HEK293 (cell line): ENCODE data around the gene GET3.

Experiments
- CTCF ChIA-PET: fragments of 350-600 bp; formaldehyde crosslinking; extraction: SDS; loops from one replicate; lab custom pipeline; 2021; ENCODE audit warnings: antibody characterized with exemption; lab: Yijun Ruan, JAX
- POLR2A ChIA-PET: fragments of 300-600 bp; formaldehyde crosslinking; extraction: SDS; loops from one replicate; lab custom pipeline; 2020; ENCODE audit warnings: antibody characterized with exemption, inconsistent platforms; lab: Yijun Ruan, JAX
- H3K27ac ChIP-seq: fragments of 200-500 bp; sonication (Bioruptor generic); 2 replicates; pipeline ENCODE4 v1.5.1; 2014; ENCODE audit warnings: low read depth, low read length, control low read depth, inconsistent platforms; ENCODE audit errors: extremely low read depth
- H3K36me3 ChIP-seq, 2 experiments: fragments of 200-500 bp in 1 of 2; sonication (Bioruptor generic) in 1 of 2; 1 replicate in 1 of 2; 2 replicates in 1 of 2; pipeline ENCODE4 v1.5.1; 2014 to 2017; ENCODE audit warnings: inconsistent platforms in 2 of 2, low read length in 2 of 2; ENCODE audit not compliant: control insufficient read depth in 2 of 2, insufficient read depth in 1 of 2
- H3K4me1 ChIP-seq: fragments of 200-500 bp; sonication (Bioruptor generic); 2 replicates; pipeline ENCODE4 v1.5.1; 2014; ENCODE audit warnings: mild to moderate bottlenecking, low read length, inconsistent platforms; ENCODE audit not compliant: control insufficient read depth, insufficient read depth
- H3K4me3 ChIP-seq: 2 replicates; pipeline ENCODE4 v1.5.1; 2011; ENCODE audit warnings: low read depth, mild to moderate bottlenecking, control low read depth, low read length, moderate library complexity
- H3K9me3 ChIP-seq: fragments of 200-500 bp; sonication (Bioruptor generic); 2 replicates; pipeline ENCODE4 v1.5.1; 2014; ENCODE audit warnings: low read depth, low read length, inconsistent platforms; ENCODE audit not compliant: control insufficient read depth, insufficient read depth
- CTCF ChIP-seq: fragments of 450-650 bp; formaldehyde crosslinking; IDR thresholded peaks from 2 replicates; pipeline ENCODE4 v1.5.1; 2016; ENCODE audit warnings: missing biosample characterization, missing genetic modification characterization
- GLIS1 ChIP-seq: fragments of 450-650 bp; formaldehyde crosslinking; IDR thresholded peaks from 2 replicates; pipeline ENCODE4 v1.5.1; 2016; ENCODE audit warnings: missing biosample characterization, missing genetic modification characterization
- GLIS2 ChIP-seq: fragments of 450-650 bp; formaldehyde crosslinking; IDR thresholded peaks from 2 replicates; pipeline ENCODE4 v1.5.1; 2016; ENCODE audit warnings: missing biosample characterization, missing genetic modification characterization
- KLF17 ChIP-seq: fragments of 450-650 bp; formaldehyde crosslinking; IDR thresholded peaks from 2 replicates; pipeline ENCODE4 v1.5.1; 2016; ENCODE audit warnings: missing biosample characterization, missing genetic modification characterization
- PATZ1 ChIP-seq: fragments of 450-650 bp; formaldehyde crosslinking; IDR thresholded peaks from 2 replicates; pipeline ENCODE4 v1.5.1; 2016; ENCODE audit warnings: missing biosample characterization, missing genetic modification characterization
- SCRT2 ChIP-seq: fragments of 450-650 bp; formaldehyde crosslinking; IDR thresholded peaks from 2 replicates; pipeline ENCODE4 v1.5.1; 2016; ENCODE audit warnings: missing biosample characterization, missing genetic modification characterization
- ZIC2 ChIP-seq: fragments of 450-650 bp; formaldehyde crosslinking; IDR thresholded peaks from 2 replicates; pipeline ENCODE4 v1.5.1; 2016; ENCODE audit warnings: missing biosample characterization, missing genetic modification characterization
- ZNF335 ChIP-seq: fragments of 450-650 bp; formaldehyde crosslinking; conservative IDR thresholded peaks from 2 replicates; pipeline ENCODE4 v1.5.1; 2016; ENCODE audit warnings: missing biosample characterization, missing genetic modification characterization
- ZNF341 ChIP-seq: fragments of 450-650 bp; formaldehyde crosslinking; IDR thresholded peaks from 2 replicates; pipeline ENCODE4; 2016; ENCODE audit warnings: low read depth, missing biosample characterization, missing genetic modification characterization
- ZNF350 ChIP-seq: fragments of 450-650 bp; formaldehyde crosslinking; IDR thresholded peaks from 2 replicates; pipeline ENCODE4 v1.5.0; 2017; ENCODE audit warnings: missing biosample characterization, mild to moderate bottlenecking, missing genetic modification characterization
- ZNF513 ChIP-seq: fragments of 450-650 bp; IDR thresholded peaks from 2 replicates; pipeline ENCODE4 v1.5.1; 2018; ENCODE audit warnings: missing biosample characterization, missing genetic modification characterization
- ZNF600 ChIP-seq: fragments of 450-650 bp; formaldehyde crosslinking; IDR thresholded peaks from 2 replicates; pipeline ENCODE4 v1.5.1; 2016; ENCODE audit warnings: missing biosample characterization, missing genetic modification characterization
- ZNF692 ChIP-seq: fragments of 450-650 bp; formaldehyde crosslinking; IDR thresholded peaks from 2 replicates; pipeline ENCODE4 v1.5.1; 2016; ENCODE audit warnings: missing biosample characterization, missing genetic modification characterization

The GET3 gene

GRCh38 chr19:12779162-12779993 lies 42.1 kb downstream of the GET3 start:
- POLR2A ChIA-PET: interaction anchor here (3.3 kb wide), 1 partner anchor 13 kb away, joined by 42 read pairs; the partner anchor contains the start of gene JUNB
- no peak overlapping the region for H3K4me3 ChIP-seq

More at GRCh38 chr19:12779162-12779993, 42.1 kb downstream of the GET3 start:
- H3K4me1 ChIP-seq: peaks cover 6% of the 10 kb centered on the region; the same call in 1 of the 2 replicates
- no peaks in the 10 kb centered on the region for H3K36me3 ChIP-seq
- no peak for TF ChIP-seq KLF17 (tag by site-specific recombination)
- peak; percentile 33 for TF ChIP-seq ZNF341 (tag by site-specific recombination)
- no peak for TF ChIP-seq ZNF350 (tag by site-specific recombination)
- peak; percentile 80 for TF ChIP-seq ZIC2 (tag by site-specific recombination)
- TF ChIP-seq GLIS1: peak; percentile 90
- TF ChIP-seq PATZ1 (tag by site-specific recombination): peak; percentile 72
- peak; percentile 61 for TF ChIP-seq ZNF600 (tag by site-specific recombination)
- peak; percentile 65 for TF ChIP-seq GLIS2 (tag by site-specific recombination)
- peak; percentile 75 for TF ChIP-seq CTCF (tag by site-specific recombination)
- no peak for TF ChIP-seq ZNF513 (tag by site-specific recombination)
- peak; percentile 29; the same call in 1 of the 2 replicates for TF ChIP-seq ZNF692
- TF ChIP-seq ZNF335: peak; percentile 55
- TF ChIP-seq SCRT2 (tag by site-specific recombination): peak; percentile 82
- TF ChIP-seq, all 188 proteins: peak for 10
- H3K27ac ChIP-seq: no peak overlapping the region
- CTCF ChIA-PET: interaction anchor here (0.7 to 11.4 kb wide), 5 partner anchors 14 to 59 kb away, joined by 3 to 234 read pairs (median 14); partner anchors contain the start of genes JUNB, PRDX2 and THSD8
- H3K9me3 ChIP-seq: no peaks in the 10 kb centered on the region
